ENCODE measurements around the gene SURF6.

Gene SURF6

GRCh38 chr9:133369933-133370332 is 33.9 kb upstream of the SURF6 start (continued):
- TF ChIP-seq TSHZ1 (tag by site-specific recombination; IDR thresholded peaks at IDR 0.05; ENCODE audit: borderline replicate concordance), result no peak
- no peak for TF ChIP-seq ZEB2 (tag by site-specific recombination; IDR thresholded peaks at IDR 0.05)

- Histone ChIP-seq H3K4me1 (ENCODE audit: control insufficient read depth, insufficient read depth, low read length) (no peaks in the 10 kb centered on the region), H3K9me3 (ENCODE audit: control insufficient read depth, insufficient read depth, low read depth, low read length) (no peaks in the 10 kb centered on the region), H3K4me3 (ENCODE audit: low read depth, low read length) (no peak overlapping the region), H3K36me3 (ENCODE audit: control insufficient read depth in 2 of 2, insufficient read depth in 1 of 2, low read length in 2 of 2) (peaks cover 7 to 83% of the 10 kb centered on the region in 2 experiments), H3K27ac (ENCODE audit: extremely low read depth, low read depth, low read length) (no peak overlapping the region)
- POLR2A ChIA-PET, result interaction anchor here (1.0 to 2.9 kb wide), 3 partner anchors 9 to 16 kb away, joined by 4 to 11 read pairs (median 5); partner anchors contain the start of genes SURF1 and SURF2
- 0 out of 2 replicates have a peak, but pooled peaks have one; percentile 14 for TF ChIP-seq GLIS1 (tag by site-specific recombination; IDR thresholded peaks at IDR 0.05)
- TF ChIP-seq ZBTB17 (tag by site-specific recombination; IDR thresholded peaks at IDR 0.05), result no peak
- 0 out of 2 replicates have a peak, but pooled peaks have one; percentile 3 for TF ChIP-seq KLF1 (tag by site-specific recombination; IDR thresholded peaks at IDR 0.05)
- no peak for TF ChIP-seq ZNF777 (tag by site-specific recombination; IDR thresholded peaks at IDR 0.05; ENCODE audit: borderline replicate concordance)
- peak; percentile 59; the same call in 1 of the 2 replicates for TF ChIP-seq ZNF600 (tag by site-specific recombination; IDR thresholded peaks at IDR 0.05)
- TF ChIP-seq ZNF518A (tag by site-specific recombination; conservative IDR thresholded peaks at IDR 0.05; ENCODE audit: low read depth), result no peak
- TF ChIP-seq ZNF155 (tag by site-specific recombination; IDR thresholded peaks at IDR 0.05), result no peak
- TF ChIP-seq ZNF677 (tag by site-specific recombination; IDR thresholded peaks at IDR 0.05), result no peak
- CTCF ChIA-PET, result interaction anchor here (0.6 kb wide), 1 partner anchor 28 kb away, joined by 3 read pairs; no protein-coding TSS in a partner anchor
Measured at GRCh38 chr9:133369422-133369821, 33.4 kb upstream of the SURF6 start.

GRCh38 chr9:133368249-133368881 is 32.4 kb upstream of the SURF6 start:
- H3K36me3 ChIP-seq (ENCODE audit: control insufficient read depth in 2 of 2, insufficient read depth in 1 of 2, low read length in 2 of 2), result peaks cover 4 to 93% of the 10 kb centered on the region in 2 experiments
- no peaks in the 10 kb centered on the region for H3K9me3 ChIP-seq (ENCODE audit: control insufficient read depth, insufficient read depth, low read depth, low read length)
- no peak overlapping the region for H3K4me3 ChIP-seq (ENCODE audit: low read depth, low read length)
- no peak overlapping the region for H3K27ac ChIP-seq (ENCODE audit: extremely low read depth, low read depth, low read length)
- no peaks in the 10 kb centered on the region for H3K4me1 ChIP-seq (ENCODE audit: control insufficient read depth, insufficient read depth, low read length)
- ChIA-PET POLR2A (interaction anchor here (1.6 kb wide), 1 partner anchor 15 kb away, joined by 4 read pairs; no protein-coding TSS in a partner anchor), CTCF (interaction anchor here (1.1 to 1.5 kb wide), 2 partner anchors 9 to 118 kb away, joined by 4 read pairs; no protein-coding TSS in a partner anchor)
- TF ChIP-seq ZSCAN4 (tag by site-specific recombination; IDR thresholded peaks at IDR 0.05) (no peak), ZSCAN5A (tag by site-specific recombination; IDR thresholded peaks at IDR 0.05) (no peak), ZBTB7A (tag by site-specific recombination; IDR thresholded peaks at IDR 0.05; ENCODE audit: low read depth) (no peak), ZNF843 (tag by site-specific recombination; IDR thresholded peaks at IDR 0.05) (0 out of 2 replicates have a peak, but pooled peaks have one; percentile 30), ZXDB (tag by site-specific recombination; IDR thresholded peaks at IDR 0.05) (no peak), GLI4 (tag by site-specific recombination; IDR thresholded peaks at IDR 0.05) (no peak), MYNN (tag by site-specific recombination; IDR thresholded peaks at IDR 0.05; ENCODE audit: borderline replicate concordance) (no peak), GFI1B (tag by site-specific recombination; IDR thresholded peaks at IDR 0.05) (peak; percentile 95), ZNF174 (tag by site-specific recombination; IDR thresholded peaks at IDR 0.05) (no peak), ZNF488 (tag by site-specific recombination; IDR thresholded peaks at IDR 0.05) (0 out of 2 replicates have a peak, but pooled peaks have one; percentile 33)
